ENCODE data around the gene PKP1. TPM values are rescaled to one million over a fixed set of nuclear protein-coding genes. Genes with fewer than 3 reads are reported as not detected.

PKP1 gene
- polyA plus RNA-seq, 3 donors, result not detected

DNA sequence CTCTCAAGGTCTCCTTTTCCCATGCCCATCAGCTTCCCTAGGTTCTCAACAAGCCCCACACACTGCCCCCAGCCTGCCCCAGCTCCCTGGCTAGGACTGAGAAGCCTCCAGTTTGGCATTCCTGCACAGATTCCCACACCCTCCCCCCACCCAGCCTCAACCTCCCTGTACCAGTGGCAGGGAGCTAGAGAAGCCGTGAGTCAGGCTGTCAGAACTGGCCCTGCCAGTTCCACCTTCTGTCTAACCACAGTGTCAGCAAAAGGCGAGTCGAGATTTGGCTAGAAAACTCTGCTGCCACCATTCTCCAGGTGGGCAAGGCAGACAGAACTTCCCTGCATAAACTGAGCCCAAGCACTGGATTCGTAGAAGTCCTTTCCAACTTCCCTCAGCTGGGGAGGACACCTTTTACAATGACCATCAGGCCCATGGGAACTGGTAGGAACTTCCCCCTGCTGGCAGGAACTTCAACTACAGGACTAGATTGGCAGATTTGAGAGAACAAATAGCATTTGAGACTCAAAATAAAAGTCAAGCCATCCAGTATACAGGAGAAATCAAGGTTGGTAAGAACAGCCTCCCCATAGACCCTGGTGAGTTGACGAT, 63.1 kb downstream of the PKP1 start:
- Mint-ChIP-seq H3K9me3 (peaks cover 0 to 3% (median 0%) of the 10 kb centered on the region in 7 donors), H3K4me1 (no peaks in the 10 kb centered on the region), H3K27ac (no peak overlapping the region), H3K27me3 (ENCODE audit: low read depth in 3 of 3) (peaks cover 9 to 20% (median 9%) of the 10 kb centered on the region in 3 donors), H3K36me3 (no peaks in the 10 kb centered on the region), H3K4me3 (no peak overlapping the region)
- Histone ChIP-seq H3K9ac (ENCODE audit: insufficient read depth, low read length, poor library complexity, severe bottlenecking) (no peak overlapping the region), H3K4me3 (replicated peaks in 1 of 3; ENCODE audit: low read depth in 2 of 3, low read length in 3 of 3) (no peak overlapping the region), H3K9me3 (replicated peaks in 1 of 2; ENCODE audit: control insufficient read depth in 1 of 2, insufficient read depth in 1 of 2, low read length in 2 of 2) (no peaks in the 10 kb centered on the region), H3K79me2 (ENCODE audit: insufficient read depth, low read length) (no peaks in the 10 kb centered on the region), H3K36me3 (replicated peaks in 1 of 2; ENCODE audit: control insufficient read depth in 1 of 2, insufficient read depth in 2 of 2, low read length in 2 of 2) (no peaks in the 10 kb centered on the region), H4K20me1 (ENCODE audit: insufficient read depth, low read length) (no peaks in the 10 kb centered on the region), H2AFZ (ENCODE audit: insufficient read depth, low read depth, low read length, poor library complexity, severe bottlenecking) (no peak overlapping the region), H3K27me3 (ENCODE audit: control insufficient read depth in 2 of 2, insufficient read depth in 2 of 2, low read length in 2 of 2) (peaks cover 0 to 9% of the 10 kb centered on the region in 2 donors), H3K4me2 (replicated peaks; ENCODE audit: extremely low read depth, low read length, poor library complexity, severe bottlenecking) (no peak overlapping the region), H3K27ac (ENCODE audit: low read depth in 1 of 2, low read length in 2 of 2) (no peak overlapping the region), H3K4me1 (ENCODE audit: control insufficient read depth in 1 of 2, insufficient read depth in 2 of 2, low read length in 2 of 2) (no peaks in the 10 kb centered on the region)
- intact Hi-C loops (cut with micrococcal nuclease), result no loop called here
- DNase-seq, result no peak
- TF ChIP-seq, protein P1, sequence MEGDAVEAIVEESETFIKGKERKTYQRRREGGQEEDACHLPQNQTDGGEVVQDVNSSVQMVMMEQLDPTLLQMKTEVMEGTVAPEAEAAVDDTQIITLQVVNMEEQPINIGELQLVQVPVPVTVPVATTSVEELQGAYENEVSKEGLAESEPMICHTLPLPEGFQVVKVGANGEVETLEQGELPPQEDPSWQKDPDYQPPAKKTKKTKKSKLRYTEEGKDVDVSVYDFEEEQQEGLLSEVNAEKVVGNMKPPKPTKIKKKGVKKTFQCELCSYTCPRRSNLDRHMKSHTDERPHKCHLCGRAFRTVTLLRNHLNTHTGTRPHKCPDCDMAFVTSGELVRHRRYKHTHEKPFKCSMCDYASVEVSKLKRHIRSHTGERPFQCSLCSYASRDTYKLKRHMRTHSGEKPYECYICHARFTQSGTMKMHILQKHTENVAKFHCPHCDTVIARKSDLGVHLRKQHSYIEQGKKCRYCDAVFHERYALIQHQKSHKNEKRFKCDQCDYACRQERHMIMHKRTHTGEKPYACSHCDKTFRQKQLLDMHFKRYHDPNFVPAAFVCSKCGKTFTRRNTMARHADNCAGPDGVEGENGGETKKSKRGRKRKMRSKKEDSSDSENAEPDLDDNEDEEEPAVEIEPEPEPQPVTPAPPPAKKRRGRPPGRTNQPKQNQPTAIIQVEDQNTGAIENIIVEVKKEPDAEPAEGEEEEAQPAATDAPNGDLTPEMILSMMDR (IDR thresholded peaks at IDR 0.05), result peak; percentile 47
- WGBS (ENCODE audit: insufficient coverage), result 77% methylated on average over 4 of the region's 5 CpGs

DNA sequence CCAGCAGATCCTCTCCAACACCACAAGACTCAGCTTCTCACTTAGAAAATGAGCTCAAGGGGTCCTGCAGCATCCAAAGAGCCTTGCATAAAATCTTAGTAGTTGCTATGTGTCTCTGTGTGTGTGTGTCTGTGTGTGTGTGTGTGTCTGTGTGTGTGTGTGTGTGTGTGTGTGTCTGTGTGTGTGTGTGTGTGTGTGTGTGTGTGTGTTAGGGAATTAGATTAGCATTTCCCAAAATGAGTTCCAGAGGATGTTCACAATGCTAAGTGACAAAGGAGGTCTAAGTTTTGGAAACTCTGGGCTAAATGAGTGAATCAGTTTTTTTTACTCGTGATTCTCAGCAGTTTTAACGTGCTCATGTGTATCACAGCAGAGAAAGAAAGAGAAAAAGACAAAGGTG, 63.7 kb downstream of the PKP1 start:
- Histone ChIP-seq H3K9ac (ENCODE audit: insufficient read depth, low read length, poor library complexity, severe bottlenecking) (no peak overlapping the region), H3K27ac (ENCODE audit: low read depth in 1 of 2, low read length in 2 of 2) (no peak overlapping the region), H4K20me1 (ENCODE audit: insufficient read depth, low read length) (no peaks in the 10 kb centered on the region), H3K79me2 (ENCODE audit: insufficient read depth, low read length) (no peaks in the 10 kb centered on the region), H3K27me3 (ENCODE audit: control insufficient read depth in 2 of 2, insufficient read depth in 2 of 2, low read length in 2 of 2) (peaks cover 0 to 9% of the 10 kb centered on the region in 2 donors), H3K4me2 (replicated peaks; ENCODE audit: extremely low read depth, low read length, poor library complexity, severe bottlenecking) (no peak overlapping the region), H2AFZ (ENCODE audit: insufficient read depth, low read depth, low read length, poor library complexity, severe bottlenecking) (no peak overlapping the region), H3K9me3 (replicated peaks in 1 of 2; ENCODE audit: control insufficient read depth in 1 of 2, insufficient read depth in 1 of 2, low read length in 2 of 2) (no peaks in the 10 kb centered on the region), H3K36me3 (replicated peaks in 1 of 2; ENCODE audit: control insufficient read depth in 1 of 2, insufficient read depth in 2 of 2, low read length in 2 of 2) (no peaks in the 10 kb centered on the region), H3K4me1 (ENCODE audit: control insufficient read depth in 1 of 2, insufficient read depth in 2 of 2, low read length in 2 of 2) (no peaks in the 10 kb centered on the region), H3K4me3 (replicated peaks in 1 of 3; ENCODE audit: low read depth in 2 of 3, low read length in 3 of 3) (no peak overlapping the region)
- peaks cover 0 to under 1% (median 0%) of the 10 kb centered on the region in 7 donors for H3K9me3 Mint-ChIP-seq
- H3K4me1 Mint-ChIP-seq, result no peaks in the 10 kb centered on the region
- no peaks in the 10 kb centered on the region for H3K36me3 Mint-ChIP-seq
- H3K4me3 Mint-ChIP-seq, result no peak overlapping the region
- TF ChIP-seq, protein P1 (IDR thresholded peaks at IDR 0.05), result no peak
- H3K27me3 Mint-ChIP-seq (ENCODE audit: low read depth in 3 of 3), result peaks cover 9 to 20% (median 11%) of the 10 kb centered on the region in 3 donors
- DNase-seq, result no peak
- intact Hi-C loops (cut with micrococcal nuclease), result no loop called here
- WGBS (ENCODE audit: insufficient coverage), result no CpG with 5 or more reads among the region's 2 CpGs
- no peak overlapping the region for H3K27ac Mint-ChIP-seq

All from CD14-positive monocyte (primary cell).